HG02623 (cell line): Measurements from ENCODE around the gene RASL10A.

Experiments
- ATAC-seq: cut with Tn5 transposase; IDR thresholded peaks from one replicate; pipeline ENCODE4 v1.9.1; 2021; ENCODE audit warnings: moderate library complexity; ENCODE audit not compliant: unreplicated experiment

The RASL10A gene

DNA sequence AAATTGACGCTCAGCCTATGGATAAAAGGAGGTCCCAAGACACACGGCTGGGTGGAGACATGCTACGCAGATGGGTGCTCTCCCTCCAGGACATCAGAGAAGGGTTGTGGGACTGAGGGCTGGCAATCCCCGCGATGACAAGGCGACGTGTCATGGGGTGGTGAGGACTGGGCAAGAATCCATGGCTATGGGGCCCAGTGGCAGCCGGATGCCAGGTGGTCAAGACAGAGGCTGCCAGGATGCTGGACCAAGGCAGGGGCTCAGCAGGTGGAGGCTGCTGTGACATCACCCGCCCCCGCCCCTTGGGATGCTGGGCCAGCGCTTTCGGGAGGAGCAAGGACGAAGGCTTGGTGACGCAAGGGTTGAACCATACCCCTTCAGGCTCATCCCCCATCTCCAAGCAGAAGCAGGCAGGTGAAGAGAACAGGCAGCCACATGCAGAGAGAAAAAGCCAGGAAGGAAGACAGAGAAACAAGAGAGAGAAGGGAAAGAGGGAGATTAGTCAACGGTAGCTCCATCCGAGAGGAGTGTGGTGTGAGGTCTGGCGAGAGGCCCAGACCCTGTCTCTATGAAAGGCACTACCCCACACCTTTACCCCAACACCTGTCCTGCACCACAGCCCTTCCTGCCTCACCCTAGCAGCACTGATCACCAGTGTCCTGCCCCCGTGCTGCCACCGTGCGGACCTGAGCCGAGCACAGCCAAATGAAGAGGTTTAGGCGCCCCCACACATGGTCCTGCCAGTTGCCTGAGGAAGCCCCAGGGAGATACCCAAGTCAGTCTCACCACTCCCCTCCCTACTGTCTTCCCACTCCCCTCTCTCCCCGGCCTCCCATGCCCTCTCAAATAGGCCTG lies 24.1 kb upstream of the RASL10A start:
- ATAC-seq = no peak

DNA sequence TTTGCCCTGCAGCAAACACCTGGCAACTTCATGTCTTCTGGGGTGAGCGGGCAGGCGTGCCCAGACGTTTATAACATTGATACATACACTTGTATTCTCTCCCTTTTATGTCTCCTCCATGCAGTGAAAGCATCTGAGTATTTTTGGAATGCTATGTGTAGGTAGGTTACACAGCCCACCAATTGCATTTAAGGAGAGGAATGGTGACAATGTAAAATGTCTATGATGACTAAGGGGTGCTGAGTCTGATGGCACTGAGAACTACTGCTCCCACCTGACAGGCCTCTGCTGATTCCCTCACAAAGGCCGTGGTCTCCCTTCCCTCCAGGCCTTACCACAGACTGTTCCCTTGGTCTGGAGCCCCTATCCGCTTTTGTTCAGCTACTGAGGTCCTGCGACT lies 22.9 kb upstream of the RASL10A start:
- ATAC-seq = no peak

- no peak for ATAC-seq
These were observed 22.3 kb upstream of the RASL10A start for GRCh38 chr22:29337631-29338284.

DNA sequence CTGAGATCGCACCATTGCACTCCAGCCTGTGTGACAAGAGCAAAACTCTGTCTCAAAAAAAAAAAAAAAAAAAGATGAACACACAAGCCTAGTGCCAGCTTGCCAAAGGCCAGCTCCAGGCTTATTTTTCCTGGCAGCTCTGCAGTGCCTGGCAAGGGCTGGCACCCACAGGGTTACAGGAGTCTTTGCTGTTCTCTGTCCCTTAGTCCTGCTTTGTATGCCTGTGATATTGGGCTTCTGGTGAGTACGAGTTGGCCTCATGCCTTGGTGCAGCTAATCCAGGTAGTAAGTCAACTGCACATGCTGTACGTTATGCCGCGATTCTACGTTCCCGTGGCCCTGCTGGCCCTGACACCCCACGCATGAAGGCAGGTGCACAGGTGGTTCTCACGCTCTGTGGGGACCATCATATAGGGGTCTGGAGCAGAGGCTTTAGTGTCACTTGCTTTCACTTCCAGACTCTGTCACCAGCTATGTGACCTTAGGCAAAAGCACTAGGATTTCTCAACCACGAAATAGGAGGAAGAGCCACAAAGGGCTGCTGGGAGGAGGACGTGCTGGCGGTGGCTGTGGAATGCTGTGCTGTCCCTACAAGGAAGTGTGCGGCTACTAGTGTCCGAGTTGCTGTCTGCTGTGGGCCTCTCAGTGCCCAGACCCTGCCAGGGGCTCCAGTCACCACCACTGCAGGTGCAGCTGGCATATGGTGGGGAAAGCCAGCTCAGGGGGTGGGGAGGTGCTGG lies 21.4 kb upstream of the RASL10A start:
- ATAC-seq = no peak

DNA sequence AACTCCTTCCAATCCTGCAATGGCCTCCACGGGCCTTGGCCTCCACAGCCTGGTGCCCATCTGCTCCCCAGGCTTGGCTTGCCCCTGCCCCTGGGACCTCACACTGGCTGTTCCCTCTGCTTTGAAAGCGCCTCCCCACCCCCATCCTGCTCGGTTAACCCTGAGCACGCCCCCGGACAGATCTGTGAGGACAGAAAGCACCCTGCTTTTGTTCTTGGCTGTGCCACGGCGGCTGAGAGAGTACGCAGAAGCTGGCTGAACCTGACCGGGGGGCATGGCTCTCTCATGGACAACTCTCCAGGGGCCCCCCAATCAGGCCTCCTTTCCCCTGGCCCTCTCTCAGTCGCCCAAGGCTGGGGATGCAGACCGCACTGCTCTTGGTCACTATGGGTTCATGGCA lies 20.2 kb upstream of the RASL10A start:
- ATAC-seq = no peak

DNA sequence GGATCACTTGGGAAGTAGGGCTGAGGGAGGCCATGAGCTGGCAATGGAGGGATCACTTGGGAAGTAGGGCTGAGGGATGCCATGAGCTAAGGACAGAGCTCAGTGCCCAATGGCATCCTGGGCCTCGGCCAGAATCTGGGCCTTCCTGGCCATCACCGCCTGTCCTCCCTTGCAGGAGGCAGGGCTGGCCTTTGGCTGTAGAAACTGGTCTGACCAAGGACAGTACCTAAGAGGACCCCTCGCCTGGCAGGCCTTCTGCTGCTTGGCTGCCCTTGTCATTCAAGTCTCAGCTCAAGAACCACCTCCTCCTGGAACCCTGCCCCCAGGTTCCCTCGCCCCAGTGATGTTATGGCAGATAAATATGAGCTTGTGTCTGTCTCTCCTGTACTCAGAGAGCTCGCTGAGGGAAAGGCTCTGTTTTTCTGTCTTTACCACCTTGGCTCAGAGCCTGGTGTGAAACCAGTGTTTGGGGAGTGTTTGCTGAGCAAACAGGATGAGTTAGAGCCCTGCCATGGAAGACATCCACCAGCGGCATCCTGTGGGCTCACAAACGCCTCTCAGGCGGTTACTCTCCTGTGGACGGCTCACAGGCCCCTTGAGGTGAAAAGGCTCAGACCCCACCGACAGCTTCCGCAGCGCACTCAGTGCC lies 19.3 kb upstream of the RASL10A start:
- ATAC-seq = no peak

DNA sequence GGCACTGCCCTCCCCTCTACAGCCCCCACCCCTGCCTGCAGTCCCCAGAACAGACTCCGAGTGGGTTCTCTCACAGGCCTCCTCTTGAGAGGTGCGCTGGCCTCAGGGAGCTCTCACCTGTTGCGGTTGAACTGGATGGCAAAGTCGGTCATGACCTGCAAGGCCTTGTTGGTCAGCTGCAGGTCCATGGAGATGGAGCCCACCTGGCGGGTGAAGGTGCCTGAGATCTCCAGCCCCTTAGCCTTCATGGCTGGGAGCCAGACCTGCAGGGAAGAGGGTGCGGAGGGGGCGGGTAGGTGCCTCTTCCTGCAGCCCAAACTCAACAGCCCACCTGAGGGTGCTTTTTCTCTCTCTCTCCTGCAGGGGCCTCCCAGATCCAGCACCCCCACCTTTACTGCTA lies 18.7 kb upstream of the RASL10A start:
- ATAC-seq = no peak

GRCh38 chr22:29332886-29333496 lies 17.5 kb upstream of the RASL10A start:
- no peak for ATAC-seq

DNA sequence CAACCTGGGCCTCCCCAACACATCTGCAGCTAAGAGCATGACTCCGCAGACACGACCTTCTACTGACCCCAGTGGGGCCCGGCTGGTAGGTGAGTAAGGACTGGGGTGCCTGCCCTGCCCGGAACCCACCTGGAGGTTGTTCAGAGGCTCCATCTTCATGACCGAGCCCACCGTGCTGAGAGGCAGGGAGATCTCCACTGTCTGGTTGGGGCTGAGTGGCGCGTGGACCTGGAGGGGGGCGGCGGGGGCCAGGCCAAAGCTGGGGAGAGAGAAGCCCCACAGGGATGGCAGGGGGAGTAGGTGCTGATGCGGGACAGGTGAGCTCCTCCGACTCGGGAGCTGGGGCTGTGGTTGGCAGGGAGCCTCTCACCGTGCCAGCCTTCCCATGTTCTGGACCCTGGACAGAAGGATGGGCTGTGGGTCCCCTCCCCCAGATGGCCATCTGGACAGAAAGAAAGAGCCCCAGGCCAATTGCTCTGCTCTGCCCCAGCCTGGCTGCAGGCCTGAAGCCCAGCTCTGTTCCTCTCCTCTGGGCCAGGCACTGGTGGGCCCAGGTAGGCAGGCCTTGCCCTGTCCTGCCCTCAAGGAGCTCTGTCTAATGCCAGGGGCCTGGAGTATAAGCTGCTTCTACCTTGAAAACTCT lies 16.3 kb upstream of the RASL10A start:
- no peak for ATAC-seq

DNA sequence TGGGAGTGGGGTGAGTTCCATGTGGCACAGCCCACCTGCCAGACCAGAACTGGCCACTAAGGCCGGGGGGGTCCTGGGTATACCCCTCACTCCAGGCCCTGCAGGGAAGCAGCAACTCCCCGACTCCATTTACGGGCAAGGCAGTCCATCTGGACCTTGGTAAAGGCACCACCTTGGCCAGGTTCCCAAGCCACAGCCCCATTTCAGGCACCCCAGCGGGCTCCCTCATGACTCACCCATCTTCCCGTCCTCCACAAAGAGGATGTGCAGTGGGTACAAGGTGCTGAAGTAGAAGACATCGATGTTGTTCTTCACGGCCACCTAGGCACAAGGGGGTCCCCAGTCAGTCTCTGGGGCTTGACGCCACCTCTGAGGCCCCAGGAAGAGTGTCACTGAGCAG lies 15.7 kb upstream of the RASL10A start:
- ATAC-seq = no peak

DNA sequence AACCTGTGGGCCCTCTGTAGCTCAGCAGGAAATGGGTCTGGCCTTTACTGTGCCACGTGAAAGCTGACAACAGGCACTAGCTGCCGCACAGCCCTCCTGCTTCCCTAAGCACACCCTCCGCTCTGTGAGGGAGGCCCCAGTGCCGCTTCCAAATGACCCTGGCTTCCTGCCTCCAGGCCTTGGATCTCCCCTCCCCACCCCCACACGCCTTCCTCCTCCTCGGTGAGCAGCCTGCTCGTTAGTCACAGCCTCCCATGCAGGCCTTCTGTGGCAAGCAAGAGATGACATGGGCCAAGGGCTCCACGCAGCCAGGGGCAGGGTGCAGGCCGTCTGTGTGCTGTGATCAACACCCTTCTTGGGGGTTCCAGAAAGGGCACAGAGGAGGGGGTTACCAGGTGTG lies 15.3 kb upstream of the RASL10A start:
- ATAC-seq = no peak

DNA sequence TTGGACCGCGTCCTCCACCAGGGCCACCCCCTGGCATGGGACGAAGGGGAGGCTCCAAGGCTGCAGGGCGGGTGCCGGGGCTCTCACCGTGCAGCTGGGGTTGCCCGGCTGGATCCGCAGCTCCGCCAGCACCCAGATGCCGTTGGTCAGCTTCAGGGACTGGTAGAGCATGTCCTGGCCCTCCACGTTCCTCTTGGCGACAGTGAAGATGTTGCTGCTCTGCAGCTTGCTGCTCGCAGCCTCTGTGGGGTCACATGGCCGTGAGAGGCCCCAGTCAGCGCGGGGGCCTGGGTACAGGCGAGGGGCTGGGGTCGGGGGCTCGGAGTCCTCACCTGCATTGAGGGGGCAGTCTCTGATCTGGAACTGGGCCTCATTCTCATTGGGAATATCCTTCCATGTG lies 14.8 kb upstream of the RASL10A start:
- no peak for ATAC-seq

DNA sequence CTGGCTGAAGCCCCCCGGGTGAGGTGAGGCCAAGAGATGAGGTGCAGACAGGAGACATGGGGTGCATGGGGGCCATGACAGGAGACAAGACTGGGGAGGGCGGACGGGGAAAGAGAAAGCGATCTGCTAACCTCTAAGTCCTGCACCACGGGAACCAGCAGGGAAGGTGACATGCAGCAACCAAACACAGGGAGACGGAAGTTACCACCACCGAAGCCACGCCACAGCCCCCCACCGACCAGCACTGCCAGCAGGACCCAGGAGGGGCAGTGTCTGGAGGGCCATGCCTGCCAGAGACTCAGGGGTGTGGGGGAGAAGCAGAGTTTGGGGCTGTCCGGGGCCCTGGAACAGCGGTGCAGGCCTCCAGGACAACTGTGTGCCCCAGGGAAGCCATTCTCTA lies 14.1 kb upstream of the RASL10A start:
- ATAC-seq = no peak

GRCh38 chr22:29328566-29329500 lies 13.3 kb upstream of the RASL10A start:
- ATAC-seq = no peak

- ATAC-seq = no peak
These were observed 12.6 kb upstream of the RASL10A start for GRCh38 chr22:29328055-29328454.

DNA sequence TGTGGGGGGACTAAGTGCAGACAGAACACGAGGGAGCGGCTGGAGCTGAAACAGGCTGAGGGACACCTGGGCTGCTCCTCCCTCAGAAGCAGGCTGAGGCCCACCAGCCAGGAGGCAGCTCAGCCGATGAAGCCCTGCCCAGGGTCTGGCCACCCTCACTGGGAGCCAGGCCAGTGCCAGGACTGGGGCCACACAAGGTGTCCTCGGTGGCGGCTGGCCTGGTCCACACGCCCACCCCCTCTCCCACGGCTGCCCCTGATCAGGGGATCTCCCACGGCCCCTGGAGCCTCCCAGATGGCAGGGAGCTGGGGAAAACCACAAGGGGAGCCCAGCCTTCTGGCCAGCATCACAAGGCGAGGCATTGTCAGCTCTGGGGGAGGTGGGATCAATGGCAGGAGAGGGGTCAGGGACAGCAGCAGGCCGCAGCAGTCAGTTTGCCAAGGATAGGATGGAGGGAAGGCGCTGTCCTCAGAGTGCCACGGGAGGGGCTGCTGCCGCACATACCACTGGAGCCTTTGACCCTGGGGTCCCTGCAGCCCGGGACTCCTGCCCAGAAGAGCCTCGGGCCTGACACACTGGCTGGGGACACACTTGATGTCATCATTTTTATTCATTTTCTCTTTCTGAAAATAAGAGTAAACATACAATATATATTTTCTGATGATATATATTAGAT lies 11.7 kb upstream of the RASL10A start:
- no peak for ATAC-seq

DNA sequence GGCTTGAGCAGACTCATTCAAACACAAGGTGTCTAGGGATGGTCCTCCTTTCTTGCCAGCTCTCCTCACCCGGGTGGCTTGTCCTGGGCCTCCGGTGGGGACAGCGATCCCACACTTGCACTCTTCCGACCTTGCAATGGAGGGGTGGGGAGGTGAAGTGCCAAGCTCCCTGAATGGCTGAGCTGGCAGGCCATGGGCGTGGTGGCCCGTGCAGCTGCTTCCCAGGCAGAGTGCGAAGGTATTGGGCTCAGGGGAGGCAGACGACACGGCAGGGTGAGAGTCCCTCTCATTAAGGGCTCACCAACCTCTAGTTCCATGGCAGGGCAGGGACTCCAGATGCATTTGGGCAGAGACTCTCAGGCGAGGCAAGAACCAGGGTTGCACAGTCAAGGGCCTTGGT lies 11.0 kb upstream of the RASL10A start:
- no peak for ATAC-seq

GRCh38 chr22:29325785-29326315 lies 10.4 kb upstream of the RASL10A start:
- ATAC-seq = no peak

GRCh38 chr22:29325356-29325755 lies 9.9 kb upstream of the RASL10A start:
- ATAC-seq = no peak
